H9 (cell line): ENCODE data around the gene LPAR3. TPM values are rescaled to one million over a fixed set of nuclear protein-coding genes. Genes with fewer than 3 reads are reported as not detected.

Experiments
- DNase-seq: peaks from one replicate; pipeline ENCODE4 v3.0.0-alpha.2; 2017
- H2AFZ ChIP-seq: one replicate; pipeline ENCODE4 v1.6.1; 2013; ENCODE audit warnings: mild to moderate bottlenecking, low read length, control low read depth, moderate library complexity
- H2AK5ac ChIP-seq: 2 replicates; pipeline ENCODE4 v1.6.1; 2013; ENCODE audit warnings: low read length, control low read depth, mixed read lengths; ENCODE audit not compliant: insufficient read length
- H2BK120ac ChIP-seq: one replicate; pipeline ENCODE4 v1.6.1; 2013; ENCODE audit warnings: low read depth, mild to moderate bottlenecking, low read length, control low read depth, inconsistent platforms; ENCODE audit not compliant: poor library complexity, severe bottlenecking
- H2BK12ac ChIP-seq: 2 replicates; pipeline ENCODE4 v1.6.1; 2013; ENCODE audit warnings: low read length, control low read depth, mixed read lengths, low read depth; ENCODE audit not compliant: insufficient read length
- H2BK15ac ChIP-seq: 2 replicates; pipeline ENCODE4 v1.6.1; 2013; ENCODE audit warnings: low read depth, low read length, control low read depth
- H2BK20ac ChIP-seq: one replicate; pipeline ENCODE4 v1.6.1; 2013; ENCODE audit warnings: low read depth, mild to moderate bottlenecking, low read length, control low read depth, inconsistent platforms; ENCODE audit not compliant: poor library complexity, severe bottlenecking
- H2BK5ac ChIP-seq: 2 replicates; pipeline ENCODE4 v1.6.1; 2013; ENCODE audit warnings: low read length, control low read depth, mixed read lengths; ENCODE audit not compliant: insufficient read length
- H3K14ac ChIP-seq: 2 replicates; pipeline ENCODE4 v1.6.1; 2013; ENCODE audit warnings: low read length, control low read depth; ENCODE audit not compliant: insufficient read depth
- H3K18ac ChIP-seq: 2 replicates; pipeline ENCODE4 v1.6.1; 2013; ENCODE audit warnings: low read depth, mild to moderate bottlenecking, mixed read lengths, low read length, control low read depth; ENCODE audit not compliant: insufficient read length
- H3K23ac ChIP-seq: 2 replicates; pipeline ENCODE4 v1.6.1; 2013; ENCODE audit warnings: low read length, control low read depth, mixed read lengths, low read depth; ENCODE audit not compliant: insufficient read length
- H3K23me2 ChIP-seq: 2 replicates; pipeline ENCODE4 v1.6.1; 2013; ENCODE audit warnings: low read depth, mild to moderate bottlenecking, mixed read lengths, low read length, control low read depth; ENCODE audit not compliant: insufficient read length, poor library complexity, severe bottlenecking
- H3K27ac ChIP-seq: 2 replicates; pipeline ENCODE4 v1.5.1; 2013; ENCODE audit warnings: low read length, control low read depth, mixed read lengths, low read depth; ENCODE audit not compliant: insufficient read length
- H3K27me3 ChIP-seq: 2 replicates; pipeline ENCODE4 v1.6.1; 2013; ENCODE audit warnings: low read length, control low read depth, inconsistent platforms; ENCODE audit not compliant: insufficient read depth
- H3K4ac ChIP-seq: 2 replicates; pipeline ENCODE4 v1.6.1; 2013; ENCODE audit warnings: low read depth, mild to moderate bottlenecking, control low read depth, inconsistent platforms, low read length, moderate library complexity
- H3K4me1 ChIP-seq: 2 replicates; pipeline ENCODE4 v1.6.1; 2013; ENCODE audit warnings: low read length, control low read depth, inconsistent platforms; ENCODE audit not compliant: insufficient read depth
- H3K4me2 ChIP-seq: 2 replicates; pipeline ENCODE4 v1.6.1; 2013; ENCODE audit warnings: low read length, control low read depth, mixed read lengths; ENCODE audit not compliant: insufficient read length, insufficient read depth
- H3K56ac ChIP-seq: 2 replicates; pipeline ENCODE4 v1.6.1; 2013; ENCODE audit warnings: low read depth, mild to moderate bottlenecking, mixed read lengths, low read length, control low read depth; ENCODE audit not compliant: insufficient read length
- H3K79me1 ChIP-seq: 2 replicates; pipeline ENCODE4 v1.6.1; 2013; ENCODE audit warnings: low read depth, mild to moderate bottlenecking, moderate library complexity, low read length, control low read depth, inconsistent platforms; ENCODE audit not compliant: insufficient read depth, poor library complexity, severe bottlenecking
- H3K79me2 ChIP-seq: 2 replicates; pipeline ENCODE4 v1.6.1; 2013; ENCODE audit warnings: low read length, control low read depth, inconsistent platforms; ENCODE audit not compliant: insufficient read depth
- H3K9ac ChIP-seq: 2 replicates; pipeline ENCODE4 v1.6.1; 2013; ENCODE audit warnings: low read length, control low read depth, mixed read lengths; ENCODE audit not compliant: insufficient read length; ENCODE audit errors: extremely low read depth
- H3K9me3 ChIP-seq: one replicate; pipeline ENCODE4 v1.6.1; 2013; ENCODE audit warnings: low read depth, low read length, inconsistent platforms; ENCODE audit not compliant: control insufficient read depth
- H3T11ph ChIP-seq: one replicate; pipeline ENCODE4 v1.6.1; 2013; ENCODE audit warnings: mild to moderate bottlenecking, low read length, control low read depth, inconsistent platforms
- H4K20me1 ChIP-seq: one replicate; pipeline ENCODE4 v1.6.1; 2013; ENCODE audit not compliant: control insufficient read depth, insufficient read length, insufficient read depth
- H4K5ac ChIP-seq: 2 replicates; pipeline ENCODE4 v1.6.1; 2013; ENCODE audit warnings: low read depth, mild to moderate bottlenecking, mixed read lengths, low read length, control low read depth; ENCODE audit not compliant: insufficient read length
- H4K8ac ChIP-seq: replicated peaks from 2 replicates; pipeline ENCODE4 v1.6.1; 2013; ENCODE audit warnings: low read length, control low read depth, mixed read lengths, low read depth; ENCODE audit not compliant: insufficient read length
- H4K91ac ChIP-seq: 2 replicates; pipeline ENCODE4 v1.6.1; 2013; ENCODE audit warnings: low read depth, mild to moderate bottlenecking, moderate library complexity, mixed read lengths, low read length, control low read depth; ENCODE audit not compliant: insufficient read length
- H3K27ac Mint-ChIP-seq, 3 experiments: 2 replicates in 2 of 3; 3 replicates in 1 of 3; pipeline ENCODE4 v1.8.0; 2020 to 2021; ENCODE audit warnings: mixed read lengths in 3 of 3, mild to moderate bottlenecking in 1 of 3, moderate library complexity in 1 of 3
- H3K27me3 Mint-ChIP-seq: 2 replicates; pipeline ENCODE4 v1.8.0; 2021; ENCODE audit warnings: low read depth, mild to moderate bottlenecking, moderate library complexity, mixed read lengths
- H3K36me3 Mint-ChIP-seq, 3 experiments: 2 replicates in 2 of 3; 3 replicates in 1 of 3; pipeline ENCODE4 v1.8.0; 2020 to 2021; ENCODE audit warnings: low read depth in 3 of 3, mixed read lengths in 3 of 3; ENCODE audit not compliant: insufficient read depth in 1 of 3
- H3K4me1 Mint-ChIP-seq, 2 experiments: 2 replicates each; pipeline ENCODE4 v1.8.0; 2020; ENCODE audit warnings: mixed read lengths in 2 of 2
- H3K4me3 Mint-ChIP-seq, 2 experiments: 2 replicates in 1 of 2; 3 replicates in 1 of 2; pipeline ENCODE4 v1.8.0; 2020 to 2021; ENCODE audit warnings: mild to moderate bottlenecking in 2 of 2, mixed read lengths in 2 of 2, moderate library complexity in 1 of 2
- H3K9me3 Mint-ChIP-seq, 2 experiments: 2 replicates in 1 of 2; 3 replicates in 1 of 2; pipeline ENCODE4 v1.8.0; 2020; ENCODE audit warnings: mild to moderate bottlenecking in 2 of 2, mixed read lengths in 2 of 2, moderate library complexity in 1 of 2
- CTCF ChIP-seq: fragments of 200-600 bp; sonication (generic); conservative IDR thresholded peaks from 3 replicates; pipeline ENCODE4 v1.8.0; 2021; ENCODE audit warnings: antibody characterized with exemption, mild to moderate bottlenecking
- WGBS: extraction: QIAGEN DNeasy Blood & Tissue Kit; methylation state at CpG from one replicate; pipeline ENCODE4 v1.1.7; 2013; ENCODE audit warnings: missing lambda C conversion rate, low lambda C conversion rate, mixed read lengths; ENCODE audit not compliant: insufficient read length; ENCODE audit errors: extremely low coverage; 5-methylcytosine and 5-hydroxymethylcytosine counted together
- total RNA-seq: library from RNA; stranded (reverse); gene quantifications from 2 replicates; pipeline ENCODE4 v1.2.1, GENCODE V29; 2021

LPAR3 gene
- total RNA-seq, 1 experiment from 2014 or later: 3.0 TPM

GRCh38 chr1:84939151-84939550 is 46.1 kb upstream of the LPAR3 start:
- Histone ChIP-seq H2BK15ac (no peak overlapping the region), H3K18ac (no peak overlapping the region), H3K27ac (no peak overlapping the region), H2BK12ac (no peak overlapping the region), H2BK120ac (no peak overlapping the region), H4K20me1 (no peaks in the 10 kb centered on the region), H2BK5ac (no peak overlapping the region), H3K9me3 (no peaks in the 10 kb centered on the region), H3K4ac (no peak overlapping the region), H3K4me2 (no peak overlapping the region), H4K91ac (no peak overlapping the region), H3K79me1 (no peaks in the 10 kb centered on the region), H2AK5ac (no peak overlapping the region), H3K23ac (no peak overlapping the region), H2AFZ (no peak overlapping the region), H4K8ac (no peak overlapping the region), H4K5ac (no peak overlapping the region), H3K23me2 (no peaks in the 10 kb centered on the region), H2BK20ac (no peak overlapping the region), H3K56ac (no peak overlapping the region), H3K14ac (no peak overlapping the region), H3K4me1 (no peaks in the 10 kb centered on the region), H3K27me3 (no peaks in the 10 kb centered on the region), H3T11ph (no peak overlapping the region), H3K9ac (no peak overlapping the region), H3K79me2 (no peaks in the 10 kb centered on the region)
- Mint-ChIP-seq H3K27me3 (no peaks in the 10 kb centered on the region; the same call in 1 of the 2 replicates), H3K27ac (no peak overlapping the region), H3K4me1 (peaks cover 0 to 2% of the 10 kb centered on the region in 2 experiments; a peak in 1 of 4 replicates), H3K36me3 (no peaks in the 10 kb centered on the region), H3K9me3 (no peaks in the 10 kb centered on the region), H3K4me3 (no peak overlapping the region)
- WGBS: no CpG with 5 or more reads among the region's 8 CpGs
- no peak for TF ChIP-seq CTCF
- no peak for DNase-seq
